C1 segment of cervical spinal cord (tissue), 14 donors: Measurements from ENCODE around the gene MYO16.
"Not testable (repeated sequence)": the region's sequence is repeated elsewhere in the genome, so short reads cannot be mapped to it uniquely, and the experiment has no call there.

Experiments
- DNase-seq, 14 donors: peaks; one replicate each; lab custom pipeline; 2025; lab: John Stamatoyannopoulos, UW

MYO16 gene

DNA sequence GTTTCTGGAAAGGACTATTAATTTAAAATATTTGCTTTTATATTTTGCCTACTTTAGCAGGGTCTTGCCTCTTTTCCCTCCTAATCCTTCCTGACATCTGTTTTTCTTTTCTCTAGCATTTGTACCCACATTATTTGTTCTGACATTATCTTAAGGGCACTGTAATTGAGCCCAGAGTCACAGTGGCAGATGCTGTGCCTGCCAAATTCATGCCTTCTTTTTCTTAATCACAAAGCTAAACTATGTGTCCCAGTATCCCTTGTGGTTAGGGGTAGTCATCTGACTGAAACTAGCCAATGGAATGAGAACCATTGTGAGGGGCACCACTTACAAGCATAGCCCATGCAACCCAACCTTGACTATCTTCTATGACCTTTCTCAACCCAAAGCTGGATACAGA lies 562.9 kb downstream of the MYO16 start:
- no peak for DNase-seq

DNA sequence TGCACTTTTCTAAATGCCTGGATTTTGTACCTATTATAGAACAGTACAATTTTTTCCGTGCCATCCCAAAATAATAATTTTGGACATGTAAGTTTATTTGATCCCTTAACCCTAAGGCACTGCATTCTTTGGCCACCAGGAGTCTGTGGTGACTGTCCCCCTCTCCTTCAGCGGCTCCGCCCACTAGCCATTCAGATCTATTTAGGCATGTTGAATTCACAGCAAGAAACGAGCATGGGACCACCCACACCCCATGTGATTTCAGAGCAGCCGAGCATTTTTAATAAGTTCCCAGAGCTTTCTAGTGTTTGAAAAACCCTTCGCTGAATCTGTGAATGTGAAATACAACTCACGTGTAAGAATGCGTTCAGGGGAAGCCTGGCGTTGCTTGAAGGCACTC lies 567.5 kb downstream of the MYO16 start:
- DNase-seq = no peak

- DNase-seq = no peak
Measured at GRCh38 chr13:109198585-109198984, 569.2 kb downstream of the MYO16 start.

- DNase-seq = no peak
Measured at GRCh38 chr13:109199280-109199679, 569.9 kb downstream of the MYO16 start.

- no peak for DNase-seq
Measured at GRCh38 chr13:109200556-109200955, 571.1 kb downstream of the MYO16 start.

DNA sequence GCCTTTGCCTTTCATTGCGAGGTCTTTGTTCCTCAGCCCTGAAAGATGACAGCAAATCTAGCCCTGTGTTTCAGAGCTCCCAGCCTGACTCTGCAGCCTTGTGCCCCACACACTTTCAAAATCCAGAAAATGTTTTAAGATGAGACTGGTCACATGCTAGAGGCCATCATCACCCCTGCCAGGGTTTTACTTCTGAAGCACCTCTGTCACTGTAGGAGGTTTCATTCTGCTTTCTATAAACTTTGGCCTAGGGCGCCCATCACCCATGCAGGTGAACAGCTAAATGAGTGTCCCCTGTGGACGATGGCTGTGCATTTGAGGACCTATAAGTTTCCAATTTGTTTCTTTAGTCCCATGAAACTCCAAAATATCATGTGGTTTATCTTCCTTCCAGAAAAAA lies 574.2 kb downstream of the MYO16 start:
- no peak for DNase-seq

DNA sequence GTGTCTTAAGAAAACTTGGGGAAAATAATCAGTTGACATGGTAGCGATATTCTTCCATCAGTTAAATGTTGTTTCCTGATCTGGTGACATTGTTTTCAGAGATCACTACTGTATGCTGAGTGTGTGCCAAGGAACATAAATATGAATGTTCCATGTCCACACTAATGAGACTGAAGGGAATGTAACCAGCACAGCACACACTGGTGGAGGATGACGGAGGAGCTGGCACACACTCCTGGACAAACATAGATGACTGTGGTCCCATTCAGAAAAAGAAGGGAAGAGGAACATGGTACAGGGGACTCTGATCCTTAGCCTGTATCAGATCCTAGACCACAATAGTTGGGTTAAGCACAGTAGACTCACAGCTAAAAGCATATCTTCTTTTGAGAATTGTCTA lies 574.8 kb downstream of the MYO16 start:
- no peak for DNase-seq

DNA sequence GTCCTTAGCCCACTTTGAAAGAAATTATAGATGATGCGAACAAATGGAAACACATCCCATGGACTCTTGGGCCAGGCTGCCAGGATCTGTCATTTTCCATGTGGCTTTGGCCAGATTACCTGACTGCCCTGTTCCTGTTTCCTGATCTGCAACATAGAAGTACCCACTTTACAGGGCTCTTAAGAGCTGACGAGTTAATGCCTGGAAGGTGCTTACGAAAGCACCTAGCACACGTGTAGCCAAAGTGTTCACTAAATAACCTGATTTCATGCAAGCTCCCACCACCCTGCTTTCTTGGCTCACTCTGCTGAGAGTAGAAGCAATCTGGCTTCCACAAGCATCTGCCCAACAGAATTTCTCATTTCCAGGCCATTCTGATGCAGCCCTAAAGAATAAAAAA lies 575.2 kb downstream of the MYO16 start:
- no peak for DNase-seq

DNA sequence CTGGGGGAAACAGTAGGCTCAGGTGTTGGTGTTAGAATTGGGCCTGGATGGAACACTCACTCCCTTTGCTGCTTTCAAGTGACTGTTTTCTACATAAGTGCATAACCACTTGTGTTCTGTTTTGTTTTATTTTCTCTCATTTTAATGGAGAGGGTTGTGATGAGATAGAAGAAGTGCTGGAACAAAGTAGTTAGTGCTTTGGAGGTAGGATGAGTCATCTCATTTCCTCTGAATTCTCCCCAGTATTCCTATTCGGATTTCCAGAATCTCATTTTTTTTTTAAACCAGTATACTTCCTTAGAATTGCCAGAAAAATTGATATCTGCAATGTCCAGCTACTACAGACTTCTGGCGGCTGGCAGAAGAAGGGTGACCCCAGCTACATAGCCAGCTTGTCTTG lies 575.9 kb downstream of the MYO16 start:
- DNase-seq = no peak

- DNase-seq = no peak
Measured at GRCh38 chr13:109206616-109207015, 577.2 kb downstream of the MYO16 start.

GRCh38 chr13:109207622-109208021 lies 578.2 kb downstream of the MYO16 start:
- DNase-seq = no peak

DNA sequence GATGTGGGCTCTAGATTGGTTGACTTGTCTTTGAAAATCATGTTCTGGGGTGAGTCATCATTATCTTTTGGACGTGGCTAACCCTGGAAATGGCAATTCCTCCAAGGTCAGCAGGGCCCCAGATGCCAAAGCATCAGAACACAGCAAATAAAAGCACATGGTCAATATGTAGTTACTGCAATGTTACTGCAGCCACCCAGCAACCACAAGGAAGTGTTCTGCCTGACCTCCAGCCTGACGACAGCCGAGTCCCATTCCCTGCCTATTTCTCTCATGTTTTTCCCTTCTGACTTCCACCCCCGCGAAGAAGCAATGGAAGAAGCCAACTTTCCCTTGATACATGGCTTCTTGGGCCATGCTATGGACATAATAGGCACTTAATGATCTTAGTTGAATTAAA lies 579.1 kb downstream of the MYO16 start:
- DNase-seq = no peak

DNA sequence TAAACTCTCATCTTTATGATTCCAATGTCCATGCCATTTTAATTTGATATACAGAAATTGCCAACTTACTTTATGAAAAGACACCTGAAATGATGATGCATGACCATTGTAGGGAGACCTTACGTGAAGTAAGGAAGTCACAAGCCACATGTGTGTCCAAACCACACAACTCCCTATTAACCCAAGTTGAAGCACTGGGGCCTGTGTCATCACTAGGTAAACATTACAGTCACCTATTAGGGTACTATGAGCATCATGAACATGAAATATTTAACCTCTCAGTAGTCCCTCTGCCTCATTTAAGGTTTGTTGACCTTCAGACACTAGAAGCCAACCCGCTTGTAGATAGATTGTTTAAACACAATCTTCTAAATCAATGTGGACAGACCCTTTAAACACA lies 580.1 kb downstream of the MYO16 start:
- DNase-seq = no peak

DNA sequence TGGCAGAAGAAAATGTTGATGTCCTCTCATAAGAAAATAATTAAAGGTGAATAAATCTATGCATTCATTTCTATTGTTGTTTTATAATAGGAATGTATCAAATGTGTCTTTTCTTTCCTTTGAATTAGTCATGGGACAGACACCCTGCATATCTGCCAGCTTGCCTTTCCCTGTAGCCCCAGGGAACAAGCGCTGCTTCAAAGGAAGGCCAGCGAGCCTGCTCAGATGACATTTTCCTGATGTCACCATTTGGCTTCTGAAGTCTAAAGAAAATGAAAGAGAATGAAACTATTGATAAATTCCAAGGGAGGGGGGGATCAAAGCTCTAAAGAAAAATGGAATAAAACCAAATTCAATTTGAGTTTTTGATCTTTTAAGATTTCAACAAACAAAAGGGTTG lies 582.2 kb downstream of the MYO16 start:
- no peak for DNase-seq

DNA sequence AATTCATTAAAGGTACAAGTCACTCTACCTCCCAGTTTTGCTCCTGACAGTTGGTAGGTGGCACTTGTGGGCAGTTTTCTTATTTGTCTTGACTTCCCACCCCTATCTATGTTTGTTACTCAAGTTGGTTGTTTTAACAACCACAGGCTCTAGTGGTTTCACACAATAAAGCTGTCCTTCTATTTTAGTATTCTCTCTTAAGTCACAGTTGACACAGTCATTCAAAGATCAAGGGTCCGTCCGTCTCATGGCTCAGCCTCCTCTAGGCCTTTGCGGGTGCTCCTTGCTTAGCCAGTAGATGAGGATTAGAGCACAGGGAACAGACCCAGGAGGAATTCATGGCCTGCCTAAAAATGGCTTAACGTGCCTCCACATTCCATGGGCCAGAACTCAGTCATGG lies 583.2 kb downstream of the MYO16 start:
- no peak for DNase-seq

GRCh38 chr13:109213714-109214113 lies 584.3 kb downstream of the MYO16 start:
- DNase-seq = no peak

DNA sequence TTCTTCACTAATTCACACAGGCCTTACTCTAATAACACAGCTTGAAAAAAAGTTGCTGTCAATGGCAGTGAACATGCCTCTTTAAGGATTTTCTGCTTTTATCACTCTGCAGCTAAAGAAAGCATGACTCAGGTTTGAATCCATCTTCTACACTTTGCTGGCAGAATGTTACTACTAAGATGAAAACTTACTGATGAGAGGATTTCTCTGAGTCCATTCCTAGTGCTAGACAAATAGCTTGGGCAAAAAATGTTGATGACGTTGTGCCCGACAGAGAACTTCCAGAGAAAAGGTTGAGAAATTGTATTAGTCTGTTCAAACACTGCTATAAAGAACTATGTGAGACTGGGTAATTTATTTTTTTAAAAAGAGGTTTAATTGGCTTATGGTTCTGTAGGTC lies 585.0 kb downstream of the MYO16 start:
- DNase-seq = no peak

DNA sequence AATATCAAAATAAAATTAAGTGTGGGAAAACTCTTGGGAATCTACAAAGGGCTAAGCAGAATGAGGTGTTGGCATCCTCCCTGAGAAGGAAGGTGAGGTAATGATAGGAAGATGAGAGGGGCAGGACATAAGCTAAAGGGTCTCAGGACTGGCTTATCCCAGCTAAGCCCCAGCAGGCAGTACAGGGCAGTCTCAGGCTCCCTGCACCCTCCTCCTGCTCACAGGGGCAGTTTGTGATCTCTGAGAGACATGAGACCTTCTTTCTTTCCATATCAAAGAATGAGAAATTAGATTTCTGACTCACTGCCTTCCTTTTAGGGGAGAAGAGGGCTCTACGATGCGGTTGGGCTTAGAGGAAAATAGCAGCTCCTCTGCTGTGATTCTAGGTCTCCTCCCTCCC lies 586.0 kb downstream of the MYO16 start:
- DNase-seq = no peak

- DNase-seq = not testable (repeated sequence)
Measured at GRCh38 chr13:109217510-109217909, 588.1 kb downstream of the MYO16 start.

DNA sequence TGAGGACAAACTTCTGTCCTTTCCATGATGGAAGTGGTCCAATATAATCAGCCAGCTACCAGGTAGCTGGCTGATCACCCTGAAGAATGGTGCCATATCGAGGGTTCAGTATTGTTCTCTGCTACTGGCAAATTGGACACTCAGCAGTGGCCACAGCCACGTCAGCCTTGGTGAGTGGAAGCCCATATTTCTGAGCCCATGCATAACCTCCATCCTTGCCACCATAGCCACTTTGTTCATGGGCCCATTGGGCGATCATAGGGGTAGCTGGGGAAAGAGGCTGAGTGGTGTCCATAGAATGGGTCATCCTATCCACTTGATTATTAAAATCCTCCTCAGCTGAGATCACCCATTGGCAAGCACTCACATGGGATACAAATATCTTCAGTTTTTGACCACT lies 591.2 kb downstream of the MYO16 start:
- no peak for DNase-seq

DNA sequence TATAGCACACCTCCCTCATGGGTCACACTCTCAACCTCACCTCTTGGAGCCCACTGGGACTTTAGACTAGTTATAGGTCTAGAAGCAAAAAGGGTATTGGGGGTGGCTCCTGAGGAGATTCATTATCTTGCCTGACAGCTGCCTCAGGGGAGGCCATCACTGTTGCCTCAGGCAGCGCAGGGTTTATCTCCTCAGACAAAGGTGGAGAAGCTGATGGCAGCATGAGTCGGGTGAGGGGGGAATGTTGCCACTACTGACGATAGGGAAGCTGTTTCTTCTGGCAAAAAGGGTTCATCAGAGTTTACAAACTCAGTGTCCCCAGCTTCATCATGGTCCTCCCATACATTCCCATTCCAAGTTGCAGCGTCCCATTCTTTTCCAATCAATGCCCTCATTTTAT lies 594.6 kb downstream of the MYO16 start:
- DNase-seq = no peak

- no peak for DNase-seq
Measured at GRCh38 chr13:109226631-109227030, 597.2 kb downstream of the MYO16 start.

DNA sequence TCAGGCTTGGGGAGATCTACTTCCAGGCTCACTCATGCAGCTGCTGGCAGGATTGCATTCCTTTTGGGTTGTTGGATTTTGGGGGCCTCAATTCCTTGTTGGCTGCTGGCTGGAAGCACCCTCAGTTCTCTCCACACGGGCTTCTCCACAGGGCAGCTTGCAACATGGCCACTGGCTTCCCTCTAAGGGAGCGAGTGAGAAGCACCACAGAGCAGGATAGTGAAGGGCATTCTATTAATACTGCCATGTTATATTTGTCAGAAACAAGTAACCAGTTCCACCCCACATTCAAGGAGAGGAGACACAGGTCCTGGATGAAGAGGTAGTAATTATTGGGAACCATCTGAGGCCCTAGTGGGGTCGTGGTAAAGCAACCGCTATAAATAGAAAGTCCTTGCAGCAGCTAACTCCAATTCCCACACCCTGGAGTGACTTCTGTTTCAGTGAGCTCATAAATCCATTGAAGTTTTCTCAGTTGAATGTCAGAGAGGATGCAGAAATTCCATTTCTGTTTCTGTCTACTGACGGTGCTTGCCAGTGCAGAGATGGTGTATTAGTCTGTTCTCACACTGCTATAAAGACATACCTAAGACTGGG lies 598.0 kb downstream of the MYO16 start:
- DNase-seq = no peak

GRCh38 chr13:109228211-109228610 lies 598.8 kb downstream of the MYO16 start:
- DNase-seq = no peak
